ENCODE data around the gene ASCC3.

DNA sequence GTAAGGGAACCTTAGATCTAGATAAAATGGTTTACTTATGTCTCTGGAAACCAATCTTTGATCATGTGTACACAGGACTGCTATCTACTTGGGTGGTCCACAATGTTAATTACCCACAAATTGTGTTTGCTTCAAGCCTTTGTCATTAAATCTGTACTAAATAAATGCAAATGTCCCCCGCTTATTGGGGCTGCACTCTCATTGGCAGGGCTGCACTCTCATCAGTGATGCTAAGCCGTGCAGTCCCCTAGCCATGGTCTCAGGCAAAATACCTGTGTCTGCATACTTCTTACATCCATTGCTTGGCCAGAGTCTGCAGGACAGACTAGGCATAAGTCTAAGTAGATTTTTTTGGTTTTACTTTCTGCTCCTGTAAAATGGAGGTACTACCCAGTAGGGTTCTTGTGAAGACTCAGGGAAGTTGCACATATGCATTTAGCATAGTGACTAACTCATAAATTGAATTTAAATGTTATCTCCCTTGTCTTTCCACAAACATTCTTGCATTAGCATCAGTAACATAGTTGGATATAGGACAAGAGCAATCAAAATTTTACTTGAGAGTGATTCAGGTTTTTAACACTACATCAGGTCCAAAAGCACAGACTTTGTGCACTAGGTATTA, 117.4 kb downstream of the ASCC3 start:
- TF ChIP-seq, protein P1, sequence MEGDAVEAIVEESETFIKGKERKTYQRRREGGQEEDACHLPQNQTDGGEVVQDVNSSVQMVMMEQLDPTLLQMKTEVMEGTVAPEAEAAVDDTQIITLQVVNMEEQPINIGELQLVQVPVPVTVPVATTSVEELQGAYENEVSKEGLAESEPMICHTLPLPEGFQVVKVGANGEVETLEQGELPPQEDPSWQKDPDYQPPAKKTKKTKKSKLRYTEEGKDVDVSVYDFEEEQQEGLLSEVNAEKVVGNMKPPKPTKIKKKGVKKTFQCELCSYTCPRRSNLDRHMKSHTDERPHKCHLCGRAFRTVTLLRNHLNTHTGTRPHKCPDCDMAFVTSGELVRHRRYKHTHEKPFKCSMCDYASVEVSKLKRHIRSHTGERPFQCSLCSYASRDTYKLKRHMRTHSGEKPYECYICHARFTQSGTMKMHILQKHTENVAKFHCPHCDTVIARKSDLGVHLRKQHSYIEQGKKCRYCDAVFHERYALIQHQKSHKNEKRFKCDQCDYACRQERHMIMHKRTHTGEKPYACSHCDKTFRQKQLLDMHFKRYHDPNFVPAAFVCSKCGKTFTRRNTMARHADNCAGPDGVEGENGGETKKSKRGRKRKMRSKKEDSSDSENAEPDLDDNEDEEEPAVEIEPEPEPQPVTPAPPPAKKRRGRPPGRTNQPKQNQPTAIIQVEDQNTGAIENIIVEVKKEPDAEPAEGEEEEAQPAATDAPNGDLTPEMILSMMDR (IDR thresholded peaks at IDR 0.05; ENCODE audit: low read depth, low read length, poor library complexity, severe bottlenecking), result no peak
- TF ChIP-seq EZH2phosphoT487 (IDR thresholded peaks at IDR 0.05; ENCODE audit: borderline replicate concordance, low read length), result no peak

Data from DOHH2 (cell line).